ENCODE results near the gene CD164. TPM values are rescaled to one million over a fixed set of nuclear protein-coding genes. Genes with fewer than 3 reads are reported as not detected.

Gene CD164
- total RNA-seq, 1 experiment from 2014 or later: 337 TPM

- DNase-seq (ENCODE audit: low read depth, low spot score) (no peak), ATAC-seq (no peak)
- Histone ChIP-seq H3K4me3 (ENCODE audit: low read depth in 2 of 2, low read length in 2 of 2) (no peak overlapping the region), H3K4me1 (ENCODE audit: control insufficient read depth, insufficient read depth, low read length) (peaks cover 23% of the 10 kb centered on the region), H3K9me3 (ENCODE audit: control insufficient read depth, insufficient read depth, low read depth, low read length) (no peaks in the 10 kb centered on the region), H3K27ac (ENCODE audit: low read length) (no peak overlapping the region), H3K36me3 (ENCODE audit: control insufficient read depth, insufficient read depth, low read length) (no peaks in the 10 kb centered on the region), H3K27me3 (ENCODE audit: control insufficient read depth, insufficient read depth, low read length) (no peaks in the 10 kb centered on the region)
- no TSS peak for BruUV-seq (replicated peaks)
- in situ Hi-C loops (cut with HindIII; ENCODE audit: low pct_unique_long_range_greater_than_20kb, low sequenced_read_pairs) (no loop called here), intact Hi-C loops (cut with micrococcal nuclease; ENCODE audit: unreplicated experiment) (no loop called here)
- ChIA-PET CTCF (no interaction called here), POLR2A (no interaction called here)
- TF ChIP-seq TCF7L2 (IDR thresholded peaks at IDR 0.05; ENCODE audit: low read depth, low read length) (no peak), REST (IDR thresholded peaks at IDR 0.05; ENCODE audit: insufficient read depth in 1 of 2, low read depth in 2 of 2, low read length in 1 of 2) (no peak), POLR2AphosphoS5 (IDR thresholded peaks at IDR 0.05; ENCODE audit: low read depth, low read length) (no peak), CTCF (IDR thresholded peaks at IDR 0.05) (no peak), SIN3A (IDR thresholded peaks at IDR 0.05; ENCODE audit: borderline replicate concordance, insufficient read depth, low read depth, low read length) (no peak)
These were observed 38.9 kb upstream of the CD164 start for GRCh38 chr6:109421184-109421583.

GRCh38 chr6:109420751-109421150 lies 38.5 kb upstream of the CD164 start:
- BruUV-seq (replicated peaks): no TSS peak
- no peak for TF ChIP-seq POLR2AphosphoS5 (IDR thresholded peaks at IDR 0.05; ENCODE audit: low read depth, low read length)
- TF ChIP-seq TCF7L2 (IDR thresholded peaks at IDR 0.05; ENCODE audit: low read depth, low read length): no peak
- TF ChIP-seq REST (IDR thresholded peaks at IDR 0.05; ENCODE audit: insufficient read depth in 1 of 2, low read depth in 2 of 2, low read length in 1 of 2): no peak
- TF ChIP-seq SIN3A (IDR thresholded peaks at IDR 0.05; ENCODE audit: borderline replicate concordance, insufficient read depth, low read depth, low read length): no peak
- TF ChIP-seq CTCF (IDR thresholded peaks at IDR 0.05): no peak
- Histone ChIP-seq H3K36me3 (ENCODE audit: control insufficient read depth, insufficient read depth, low read length) (no peaks in the 10 kb centered on the region), H3K4me1 (ENCODE audit: control insufficient read depth, insufficient read depth, low read length) (peaks cover 23% of the 10 kb centered on the region), H3K27ac (ENCODE audit: low read length) (no peak overlapping the region), H3K4me3 (ENCODE audit: low read depth in 2 of 2, low read length in 2 of 2) (no peak overlapping the region), H3K9me3 (ENCODE audit: control insufficient read depth, insufficient read depth, low read depth, low read length) (no peaks in the 10 kb centered on the region), H3K27me3 (ENCODE audit: control insufficient read depth, insufficient read depth, low read length) (no peaks in the 10 kb centered on the region)
- ChIA-PET CTCF (no interaction called here), POLR2A (no interaction called here)
- ATAC-seq: peak; percentile 69
- DNase-seq (ENCODE audit: low read depth, low spot score): no peak
- intact Hi-C loops (cut with micrococcal nuclease; ENCODE audit: unreplicated experiment) (no loop called here), in situ Hi-C loops (cut with HindIII; ENCODE audit: low pct_unique_long_range_greater_than_20kb, low sequenced_read_pairs) (no loop called here)
